ENCODE measurements around the gene SP140L. TPM values are rescaled to one million over a fixed set of nuclear protein-coding genes. Genes with fewer than 3 reads are reported as not detected.

Gene SP140L
- total RNA-seq, 1 donor from 2014 or later, result 20.6 TPM

DNA sequence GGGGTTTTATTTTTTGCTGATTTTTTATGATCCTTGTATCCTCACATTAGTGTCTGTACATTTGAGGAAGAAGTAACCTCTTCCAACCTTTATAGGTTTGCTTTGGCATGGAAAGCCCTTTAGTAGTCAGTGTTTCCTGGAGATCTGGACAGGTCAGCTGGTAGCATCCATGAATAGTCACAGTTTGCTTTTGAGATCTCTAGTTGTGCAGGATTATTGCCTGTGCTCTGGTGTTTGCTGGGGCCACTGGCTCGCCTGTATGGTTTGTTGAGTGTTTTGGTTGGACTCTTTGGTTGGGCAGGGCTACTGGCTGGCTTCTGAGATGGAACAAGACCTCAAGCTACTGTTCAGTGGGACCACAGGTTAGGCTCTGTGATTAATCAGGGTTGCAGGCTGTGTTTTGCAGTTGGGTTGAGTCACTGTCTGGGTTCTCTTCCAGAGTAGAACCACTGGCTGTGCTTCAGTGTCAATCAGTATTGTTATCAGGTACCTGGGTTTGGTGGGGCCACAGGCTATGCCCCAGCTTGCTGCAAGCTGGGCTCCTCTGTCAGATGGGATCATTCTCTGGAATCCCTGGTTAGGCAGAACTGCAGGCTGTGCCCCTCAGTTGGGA is 20.0 kb downstream of the SP140L start:
- Mint-ChIP-seq H3K9me3 (ENCODE audit: low read depth) (peaks cover 12% of the 10 kb centered on the region), H3K4me1 (ENCODE audit: low read depth) (peaks cover 26% of the 10 kb centered on the region), H3K36me3 (ENCODE audit: low read depth) (peaks cover 16% of the 10 kb centered on the region), H3K27me3 (ENCODE audit: low read depth) (no peaks in the 10 kb centered on the region), H3K4me3 (ENCODE audit: unreplicated experiment) (no peak overlapping the region), H3K27ac (ENCODE audit: unreplicated experiment) (no peak overlapping the region)
- DNase-seq (ENCODE audit: low spot score), result no peak
- TF ChIP-seq, protein P1, sequence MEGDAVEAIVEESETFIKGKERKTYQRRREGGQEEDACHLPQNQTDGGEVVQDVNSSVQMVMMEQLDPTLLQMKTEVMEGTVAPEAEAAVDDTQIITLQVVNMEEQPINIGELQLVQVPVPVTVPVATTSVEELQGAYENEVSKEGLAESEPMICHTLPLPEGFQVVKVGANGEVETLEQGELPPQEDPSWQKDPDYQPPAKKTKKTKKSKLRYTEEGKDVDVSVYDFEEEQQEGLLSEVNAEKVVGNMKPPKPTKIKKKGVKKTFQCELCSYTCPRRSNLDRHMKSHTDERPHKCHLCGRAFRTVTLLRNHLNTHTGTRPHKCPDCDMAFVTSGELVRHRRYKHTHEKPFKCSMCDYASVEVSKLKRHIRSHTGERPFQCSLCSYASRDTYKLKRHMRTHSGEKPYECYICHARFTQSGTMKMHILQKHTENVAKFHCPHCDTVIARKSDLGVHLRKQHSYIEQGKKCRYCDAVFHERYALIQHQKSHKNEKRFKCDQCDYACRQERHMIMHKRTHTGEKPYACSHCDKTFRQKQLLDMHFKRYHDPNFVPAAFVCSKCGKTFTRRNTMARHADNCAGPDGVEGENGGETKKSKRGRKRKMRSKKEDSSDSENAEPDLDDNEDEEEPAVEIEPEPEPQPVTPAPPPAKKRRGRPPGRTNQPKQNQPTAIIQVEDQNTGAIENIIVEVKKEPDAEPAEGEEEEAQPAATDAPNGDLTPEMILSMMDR (IDR thresholded peaks at IDR 0.05), result no peak

DNA sequence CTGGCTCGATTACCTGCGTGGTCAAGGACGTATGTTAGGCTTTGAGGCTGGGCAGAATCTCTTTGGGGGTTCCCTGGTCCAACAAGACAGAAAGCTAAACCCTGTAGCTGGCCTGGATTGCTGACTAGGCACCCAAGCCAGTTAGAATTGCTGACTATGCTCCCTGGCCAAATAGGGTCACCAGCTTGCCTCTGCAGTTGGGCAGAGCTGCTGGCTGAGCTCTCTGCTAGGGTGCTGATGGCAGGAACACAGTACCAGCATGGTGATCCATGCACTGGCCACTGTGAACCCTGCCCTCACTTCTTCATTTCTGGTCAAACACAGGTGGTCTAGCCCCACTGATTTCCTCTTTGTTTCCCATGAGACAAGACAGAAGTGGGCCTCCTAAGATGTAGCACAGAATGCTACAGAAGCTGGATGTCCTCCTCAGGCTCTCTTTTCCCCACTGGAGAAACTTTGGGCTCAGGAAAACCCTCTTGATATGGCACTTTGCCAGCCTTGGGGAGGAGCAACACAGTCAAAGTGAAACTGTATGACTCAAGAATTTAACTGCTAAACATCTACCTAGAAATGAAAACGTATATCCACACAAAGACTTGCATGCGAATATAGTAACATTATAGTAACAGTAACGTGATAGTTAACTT is 20.8 kb downstream of the SP140L start:
- Mint-ChIP-seq H3K27me3 (ENCODE audit: low read depth) (no peaks in the 10 kb centered on the region), H3K4me1 (ENCODE audit: low read depth) (peaks cover 22% of the 10 kb centered on the region), H3K4me3 (ENCODE audit: unreplicated experiment) (no peak overlapping the region), H3K36me3 (ENCODE audit: low read depth) (peaks cover 13% of the 10 kb centered on the region), H3K27ac (ENCODE audit: unreplicated experiment) (no peak overlapping the region), H3K9me3 (ENCODE audit: low read depth) (peaks cover 12% of the 10 kb centered on the region)
- TF ChIP-seq, protein P1 (IDR thresholded peaks at IDR 0.05), result no peak
- no peak for DNase-seq (ENCODE audit: low spot score)

DNA sequence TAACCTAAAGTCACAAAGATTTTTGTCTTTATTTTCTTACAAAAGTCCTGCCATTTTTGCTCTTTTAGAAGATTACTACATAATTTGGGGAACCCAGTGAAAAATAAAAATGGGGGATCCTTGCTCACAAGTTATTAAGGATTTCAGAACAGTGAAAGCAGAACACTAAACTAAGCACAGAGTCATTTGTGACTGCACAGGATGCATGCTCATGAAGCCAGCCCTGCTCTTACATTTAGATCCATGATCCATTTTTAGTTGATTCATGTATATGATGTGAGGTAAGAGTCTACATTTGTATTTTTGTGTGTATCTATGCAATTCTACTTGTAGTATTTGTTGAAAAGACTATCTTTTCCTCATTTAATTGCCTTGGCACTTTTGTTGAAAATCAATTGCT is 21.8 kb downstream of the SP140L start:
- peaks cover 11% of the 10 kb centered on the region for H3K36me3 Mint-ChIP-seq (ENCODE audit: low read depth)
- H3K4me3 Mint-ChIP-seq (ENCODE audit: unreplicated experiment), result no peak overlapping the region
- no peaks in the 10 kb centered on the region for H3K27me3 Mint-ChIP-seq (ENCODE audit: low read depth)
- peaks cover 12% of the 10 kb centered on the region for H3K9me3 Mint-ChIP-seq (ENCODE audit: low read depth)
- TF ChIP-seq, protein P1 (IDR thresholded peaks at IDR 0.05), result no peak
- DNase-seq (ENCODE audit: low spot score), result no peak
- H3K27ac Mint-ChIP-seq (ENCODE audit: unreplicated experiment), result no peak overlapping the region
- peaks cover 20% of the 10 kb centered on the region for H3K4me1 Mint-ChIP-seq (ENCODE audit: low read depth)

DNA sequence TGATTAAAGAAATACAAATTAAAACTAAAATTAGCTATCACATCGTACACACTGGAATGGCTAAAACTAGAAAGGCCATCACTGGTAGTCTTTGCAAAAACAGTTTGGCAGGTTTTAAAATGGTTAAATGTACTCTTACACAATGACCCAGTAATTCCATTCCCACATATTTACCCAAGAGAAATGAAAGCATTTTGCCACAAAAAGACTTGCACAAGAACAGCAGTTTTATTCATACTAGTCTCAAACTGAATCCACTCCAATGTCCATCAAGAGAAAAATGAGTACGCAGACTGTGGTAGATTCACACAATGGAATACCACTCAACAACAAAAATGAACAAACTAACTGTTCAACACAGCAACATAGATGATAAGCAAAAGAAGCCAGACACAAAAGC is 29.1 kb downstream of the SP140L start:
- peak overlapping the region; percentile 58 for H3K27ac Mint-ChIP-seq (ENCODE audit: unreplicated experiment)
- no peak for DNase-seq (ENCODE audit: low spot score)

DNA sequence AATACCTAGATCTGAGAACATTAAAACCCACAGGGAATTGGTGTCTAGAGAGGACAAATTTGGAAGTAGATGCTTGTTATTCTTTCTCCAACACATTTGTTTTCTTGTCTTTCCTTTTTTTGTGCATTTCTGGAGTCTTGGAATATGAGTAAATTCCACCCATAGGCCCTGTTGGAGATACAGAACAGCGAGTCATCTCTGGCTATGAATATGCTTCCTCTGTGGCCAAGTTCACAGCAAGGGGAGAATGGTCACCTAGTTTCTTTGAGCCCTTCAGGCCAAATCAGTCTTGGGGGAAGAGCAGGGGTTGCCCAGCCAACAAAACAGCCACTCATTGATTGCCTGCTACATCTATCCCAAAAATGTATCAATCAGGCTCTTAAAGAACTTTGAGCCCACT is 31.3 kb downstream of the SP140L start:
- no peak overlapping the region for H3K27ac Mint-ChIP-seq (ENCODE audit: unreplicated experiment)
- H3K36me3 Mint-ChIP-seq (ENCODE audit: low read depth), result peaks cover 33% of the 10 kb centered on the region
- H3K4me3 Mint-ChIP-seq (ENCODE audit: unreplicated experiment), result no peak overlapping the region
- no peaks in the 10 kb centered on the region for H3K27me3 Mint-ChIP-seq (ENCODE audit: low read depth)
- TF ChIP-seq, protein P1 (IDR thresholded peaks at IDR 0.05), result no peak
- DNase-seq (ENCODE audit: low spot score), result no peak
- peaks cover 15% of the 10 kb centered on the region for H3K4me1 Mint-ChIP-seq (ENCODE audit: low read depth)
- H3K9me3 Mint-ChIP-seq (ENCODE audit: low read depth), result peaks cover 6% of the 10 kb centered on the region

More for the DNA sequence above, 29.1 kb downstream of the SP140L start:
- Mint-ChIP-seq H3K9me3 (ENCODE audit: low read depth) (peaks cover 6% of the 10 kb centered on the region), H3K4me1 (ENCODE audit: low read depth) (peaks cover 15% of the 10 kb centered on the region), H3K4me3 (ENCODE audit: unreplicated experiment) (no peak overlapping the region), H3K27me3 (ENCODE audit: low read depth) (no peaks in the 10 kb centered on the region), H3K36me3 (ENCODE audit: low read depth) (peaks cover 16% of the 10 kb centered on the region)
- TF ChIP-seq, protein P1 (IDR thresholded peaks at IDR 0.05), result no peak

Measured in chondrocyte (in vitro differentiated cells).